ENCODE measurements around the gene ISCA1.
"Not testable (repeated sequence)": the region's sequence is repeated elsewhere in the genome, so short reads cannot be mapped to it uniquely, and the experiment has no call there.

The ISCA1 gene

DNA sequence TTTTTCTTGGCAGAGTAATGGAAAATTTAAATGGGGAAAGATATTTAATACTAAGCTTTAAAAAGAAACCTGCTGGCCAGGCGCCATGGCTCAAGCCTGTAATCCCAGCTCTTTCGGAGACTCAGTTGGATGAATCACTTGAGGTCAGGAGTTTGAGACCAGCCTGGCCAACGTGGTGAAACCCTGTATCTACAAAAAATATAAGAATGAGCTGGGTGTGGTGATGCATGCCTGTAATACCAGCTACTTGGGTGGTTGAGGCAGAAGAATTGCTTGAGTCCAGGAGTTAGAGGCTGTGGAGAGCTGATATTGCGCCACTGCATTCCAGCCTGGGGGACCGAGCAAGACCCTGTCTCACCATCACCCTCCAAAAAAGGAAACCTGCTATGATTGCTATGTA lies 39.0 kb upstream of the ISCA1 start:
- H3K27ac ChIP-seq (replicated peaks; ENCODE audit: low read length) = no peak overlapping the region
- H3K36me3 ChIP-seq (replicated peaks in 1 of 2; ENCODE audit: control insufficient read depth in 2 of 2, insufficient read depth in 2 of 2, low read length in 2 of 2) = peaks cover 20 to 98% of the 10 kb centered on the region in 2 donors
- no peak for DNase-seq (ENCODE audit: low spot score)

GRCh38 chr9:86318187-86318586 lies 35.8 kb upstream of the ISCA1 start:
- no peak for DNase-seq (ENCODE audit: low spot score)
- Histone ChIP-seq H2BK12ac (ENCODE audit: low read length) (no peak overlapping the region), H2BK5ac (ENCODE audit: low read length) (no peak overlapping the region), H3K4me2 (ENCODE audit: insufficient read depth, low read length, poor library complexity, severe bottlenecking) (no peak overlapping the region), H3K9me3 (replicated peaks in 1 of 2; ENCODE audit: control insufficient read depth in 2 of 2, insufficient read depth in 1 of 2, low read depth in 1 of 2, low read length in 2 of 2) (no peaks in the 10 kb centered on the region), H2AFZ (ENCODE audit: low read length) (no peak overlapping the region), H3K9ac (ENCODE audit: low read depth, low read length, poor library complexity) (no peak overlapping the region), H3K23ac (ENCODE audit: low read depth, low read length, poor library complexity) (no peak overlapping the region), H2BK15ac (ENCODE audit: low read length) (no peak overlapping the region), H4K8ac (ENCODE audit: low read depth, low read length) (no peak overlapping the region), H3K14ac (ENCODE audit: low read length) (no peak overlapping the region), H3K4ac (ENCODE audit: low read length) (no peak overlapping the region), H3K36me3 (replicated peaks in 1 of 2; ENCODE audit: control insufficient read depth in 2 of 2, insufficient read depth in 2 of 2, low read length in 2 of 2) (peaks cover 13 to 98% of the 10 kb centered on the region in 2 donors), H3K27ac (replicated peaks; ENCODE audit: low read length) (no peak overlapping the region), H3K4me1 (ENCODE audit: control insufficient read depth in 2 of 2, insufficient read depth in 1 of 2, low read depth in 1 of 2, low read length in 2 of 2) (no peaks in the 10 kb centered on the region), H4K91ac (ENCODE audit: low read depth, low read length, poor library complexity) (no peak overlapping the region), H2BK120ac (ENCODE audit: low read depth, low read length) (no peak overlapping the region), H2AK5ac (ENCODE audit: low read depth, low read length) (no peak overlapping the region), H3K4me3 (ENCODE audit: low read length in 2 of 2) (no peak overlapping the region), H3K27me3 (ENCODE audit: control insufficient read depth in 3 of 3, insufficient read depth in 3 of 3, low read depth in 1 of 3, low read length in 3 of 3) (no peaks in the 10 kb centered on the region), H3K79me1 (ENCODE audit: low read depth, low read length) (no peaks in the 10 kb centered on the region), H3K18ac (ENCODE audit: low read length) (no peak overlapping the region)
- no CpG with 5 or more reads among the region's 4 CpGs for WGBS, 2 donors (ENCODE audit: extremely low coverage in 2 of 2, insufficient read length in 2 of 2, insufficient replicate concordance in 1 of 2)

More for the DNA sequence above, 39.0 kb upstream of the ISCA1 start:
- WGBS, 2 donors (ENCODE audit: extremely low coverage in 2 of 2, insufficient read length in 2 of 2, insufficient replicate concordance in 1 of 2) = no CpG with 5 or more reads among the region's 5 CpGs
- H2BK5ac ChIP-seq (ENCODE audit: low read length) = no peak overlapping the region
- H4K8ac ChIP-seq (ENCODE audit: low read depth, low read length) = no peak overlapping the region
- H2BK15ac ChIP-seq (ENCODE audit: low read length) = no peak overlapping the region
- H2BK120ac ChIP-seq (ENCODE audit: low read depth, low read length) = no peak overlapping the region
- no peak overlapping the region for H2AFZ ChIP-seq (ENCODE audit: low read length)
- H3K9ac ChIP-seq (ENCODE audit: low read depth, low read length, poor library complexity) = no peak overlapping the region
- no peaks in the 10 kb centered on the region for H3K79me1 ChIP-seq (ENCODE audit: low read depth, low read length)
- no peak overlapping the region for H3K4me3 ChIP-seq (ENCODE audit: low read length in 2 of 2)
- H3K18ac ChIP-seq (ENCODE audit: low read length) = no peak overlapping the region
- H2AK5ac ChIP-seq (ENCODE audit: low read depth, low read length) = no peak overlapping the region
- H3K4me1 ChIP-seq (ENCODE audit: control insufficient read depth in 2 of 2, insufficient read depth in 1 of 2, low read depth in 1 of 2, low read length in 2 of 2) = no peaks in the 10 kb centered on the region
- H2BK12ac ChIP-seq (ENCODE audit: low read length) = no peak overlapping the region
- H3K4ac ChIP-seq (ENCODE audit: low read length) = no peak overlapping the region
- H3K23ac ChIP-seq (ENCODE audit: low read depth, low read length, poor library complexity) = no peak overlapping the region
- no peaks in the 10 kb centered on the region for H3K9me3 ChIP-seq (replicated peaks in 1 of 2; ENCODE audit: control insufficient read depth in 2 of 2, insufficient read depth in 1 of 2, low read depth in 1 of 2, low read length in 2 of 2)
- no peak overlapping the region for H3K4me2 ChIP-seq (ENCODE audit: insufficient read depth, low read length, poor library complexity, severe bottlenecking)
- H3K27me3 ChIP-seq (ENCODE audit: control insufficient read depth in 3 of 3, insufficient read depth in 3 of 3, low read depth in 1 of 3, low read length in 3 of 3) = no peaks in the 10 kb centered on the region
- no peak overlapping the region for H4K91ac ChIP-seq (ENCODE audit: low read depth, low read length, poor library complexity)
- no peak overlapping the region for H3K14ac ChIP-seq (ENCODE audit: low read length)

GRCh38 chr9:86315078-86315477 lies 32.7 kb upstream of the ISCA1 start:
- WGBS, 2 donors (ENCODE audit: extremely low coverage in 2 of 2, insufficient read length in 2 of 2, insufficient replicate concordance in 1 of 2) = no CpG with 5 or more reads among the region's 2 CpGs
- no peak overlapping the region for H3K18ac ChIP-seq (ENCODE audit: low read length)

GRCh38 chr9:86312959-86313358 lies 30.6 kb upstream of the ISCA1 start:
- not testable (repeated sequence) for H3K14ac ChIP-seq (ENCODE audit: low read length); H3K23ac ChIP-seq (ENCODE audit: low read depth, low read length, poor library complexity); H3K79me1 ChIP-seq (ENCODE audit: low read depth, low read length); H3K27ac ChIP-seq (replicated peaks; ENCODE audit: low read length); H2BK5ac ChIP-seq (ENCODE audit: low read length); H2BK15ac ChIP-seq (ENCODE audit: low read length); H3K4me2 ChIP-seq (ENCODE audit: insufficient read depth, low read length, poor library complexity, severe bottlenecking); H4K91ac ChIP-seq (ENCODE audit: low read depth, low read length, poor library complexity); H3K27me3 ChIP-seq (ENCODE audit: control insufficient read depth in 3 of 3, insufficient read depth in 3 of 3, low read depth in 1 of 3, low read length in 3 of 3); H2AK5ac ChIP-seq (ENCODE audit: low read depth, low read length); H2BK120ac ChIP-seq (ENCODE audit: low read depth, low read length); H2AFZ ChIP-seq (ENCODE audit: low read length); H3K4me3 ChIP-seq (ENCODE audit: low read length in 2 of 2); H3K9me3 ChIP-seq (replicated peaks in 1 of 2; ENCODE audit: control insufficient read depth in 2 of 2, insufficient read depth in 1 of 2, low read depth in 1 of 2, low read length in 2 of 2); H3K9ac ChIP-seq (ENCODE audit: low read depth, low read length, poor library complexity); H2BK12ac ChIP-seq (ENCODE audit: low read length); H4K8ac ChIP-seq (ENCODE audit: low read depth, low read length); DNase-seq (ENCODE audit: low spot score); H3K18ac ChIP-seq (ENCODE audit: low read length); H3K4ac ChIP-seq (ENCODE audit: low read length); H3K4me1 ChIP-seq (ENCODE audit: control insufficient read depth in 2 of 2, insufficient read depth in 1 of 2, low read depth in 1 of 2, low read length in 2 of 2)
- H3K36me3 ChIP-seq (replicated peaks in 1 of 2; ENCODE audit: control insufficient read depth in 2 of 2, insufficient read depth in 2 of 2, low read length in 2 of 2) = peaks cover 9 to 85% of the 10 kb centered on the region in 2 donors
- no CpG with 5 or more reads among the region's 2 CpGs for WGBS, 2 donors (ENCODE audit: extremely low coverage in 2 of 2, insufficient read length in 2 of 2, insufficient replicate concordance in 1 of 2)

More at GRCh38 chr9:86315078-86315477, 32.7 kb upstream of the ISCA1 start:
- Histone ChIP-seq H3K4ac (ENCODE audit: low read length) (no peak overlapping the region), H2BK15ac (ENCODE audit: low read length) (no peak overlapping the region), H3K4me1 (ENCODE audit: control insufficient read depth in 2 of 2, insufficient read depth in 1 of 2, low read depth in 1 of 2, low read length in 2 of 2) (no peaks in the 10 kb centered on the region), H3K27me3 (ENCODE audit: control insufficient read depth in 3 of 3, insufficient read depth in 3 of 3, low read depth in 1 of 3, low read length in 3 of 3) (no peaks in the 10 kb centered on the region), H4K8ac (ENCODE audit: low read depth, low read length) (no peak overlapping the region), H4K91ac (ENCODE audit: low read depth, low read length, poor library complexity) (no peak overlapping the region), H2BK120ac (ENCODE audit: low read depth, low read length) (no peak overlapping the region), H3K27ac (replicated peaks; ENCODE audit: low read length) (no peak overlapping the region), H2BK5ac (ENCODE audit: low read length) (no peak overlapping the region), H3K23ac (ENCODE audit: low read depth, low read length, poor library complexity) (no peak overlapping the region), H3K79me1 (ENCODE audit: low read depth, low read length) (no peaks in the 10 kb centered on the region), H3K9me3 (replicated peaks in 1 of 2; ENCODE audit: control insufficient read depth in 2 of 2, insufficient read depth in 1 of 2, low read depth in 1 of 2, low read length in 2 of 2) (peaks cover 0 to 4% of the 10 kb centered on the region in 2 donors), H3K14ac (ENCODE audit: low read length) (no peak overlapping the region), H3K4me3 (ENCODE audit: low read length in 2 of 2) (no peak overlapping the region), H3K4me2 (ENCODE audit: insufficient read depth, low read length, poor library complexity, severe bottlenecking) (no peak overlapping the region), H3K9ac (ENCODE audit: low read depth, low read length, poor library complexity) (no peak overlapping the region), H2BK12ac (ENCODE audit: low read length) (no peak overlapping the region), H2AFZ (ENCODE audit: low read length) (no peak overlapping the region), H3K36me3 (replicated peaks in 1 of 2; ENCODE audit: control insufficient read depth in 2 of 2, insufficient read depth in 2 of 2, low read length in 2 of 2) (peaks cover 9 to 85% of the 10 kb centered on the region in 2 donors), H2AK5ac (ENCODE audit: low read depth, low read length) (no peak overlapping the region)
- no peak for DNase-seq (ENCODE audit: low spot score)
